BLaER1 treated with 17β-estradiol and CSF1 and Interleukin-3, amounts not matched to agents 10 nM and 100 nM (cell line): ENCODE data around the gene MAPK13.
A peak's percentile ranks its signal among the peaks of the same experiment; 100 is the strongest.

ENCODE experiments used
- H3K27ac ChIP-seq, 11 experiments: shearing (Covaris generic); formaldehyde crosslinking; 2 replicates each; pipeline ENCODE4 v1.8.1; 2022
- H3K27me3 ChIP-seq, 11 experiments: shearing (Covaris generic); formaldehyde crosslinking; 2 replicates each; pipeline ENCODE4 v1.8.1; 2022
- H3K36me3 ChIP-seq, 11 experiments: shearing (Covaris generic); formaldehyde crosslinking; 2 replicates each; pipeline ENCODE4 v1.8.1; 2022
- H3K4me1 ChIP-seq, 10 experiments: shearing (Covaris generic); formaldehyde crosslinking; 2 replicates each; pipeline ENCODE4 v1.8.1; 2022
- H3K4me2 ChIP-seq, 11 experiments: shearing (Covaris generic); formaldehyde crosslinking; 2 replicates each; pipeline ENCODE4 v1.8.1; 2022
- H3K4me3 ChIP-seq, 10 experiments: shearing (Covaris generic); formaldehyde crosslinking; 2 replicates each; pipeline ENCODE4 v1.8.1; 2022
- H3K9ac ChIP-seq, 11 experiments: shearing (Covaris generic); formaldehyde crosslinking; 2 replicates each; pipeline ENCODE4 v1.8.1; 2022
- H3K9me3 ChIP-seq, 11 experiments: shearing (Covaris generic); formaldehyde crosslinking; replicated peaks in 1 of 11; 2 replicates each; pipeline ENCODE4 v1.8.1; 2022
- H4K20me1 ChIP-seq, 11 experiments: shearing (Covaris generic); formaldehyde crosslinking; 2 replicates each; pipeline ENCODE4 v1.8.1; 2022
- Cebpa-rat ChIP-seq, 11 experiments: shearing (Covaris generic); IDR thresholded peaks; 2 replicates each; pipeline ENCODE4 v1.8.1; 2022

MAPK13 gene

DNA sequence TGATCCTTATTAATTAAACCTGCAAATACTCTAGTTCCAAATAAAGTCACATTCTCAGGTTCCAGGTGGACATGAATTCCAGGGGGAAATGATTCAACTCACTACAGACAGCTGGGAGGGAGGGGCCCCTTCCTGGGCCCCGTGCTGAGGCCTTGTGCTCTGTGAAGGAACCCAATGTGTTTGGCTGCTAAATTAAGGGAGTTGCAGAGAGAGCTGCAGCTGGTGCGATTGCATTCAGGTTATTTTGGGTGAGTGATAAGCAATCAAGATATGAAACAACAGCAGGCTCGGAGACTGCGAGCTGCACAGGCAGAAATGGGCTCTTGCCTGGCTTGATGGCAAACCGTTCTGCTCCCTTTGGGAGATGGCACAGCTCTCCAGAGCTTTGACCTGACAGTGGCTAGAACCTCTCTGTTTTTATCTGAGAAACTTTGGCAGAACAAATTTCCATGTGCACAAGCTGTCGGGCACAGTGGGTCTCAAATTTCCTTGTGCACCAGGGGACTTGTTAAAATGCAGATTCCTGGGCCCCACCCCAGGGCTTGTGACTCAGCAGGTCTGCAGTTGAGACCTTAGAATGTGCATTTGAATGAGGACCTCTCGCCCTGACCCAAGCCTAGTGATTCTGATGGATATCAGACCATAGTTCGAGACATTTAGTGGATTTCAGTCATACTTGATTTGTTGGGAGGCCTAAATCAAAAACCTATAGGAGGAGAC is 9.8 kb downstream of the MAPK13 start:
- Histone ChIP-seq H3K4me2 (peak overlapping the region; percentile 24 to 100 (median 90)), H3K27ac (peak overlapping the region in 9 of 11 experiments; percentile 39 to 92 (median 78); a peak in 18 of 22 replicates), H3K9me3 (peaks cover 0 to 10% (median 5%) of the 10 kb centered on the region in 11 experiments; a peak in 9 of 22 replicates), H3K4me3 (peak overlapping the region in 6 of 10 experiments; percentile 2 to 35 (median 16); a peak in 6 of 20 replicates), H3K4me1 (peaks cover 74 to 99% (median 86%) of the 10 kb centered on the region in 10 experiments), H3K36me3 (peaks cover 8 to 68% (median 37%) of the 10 kb centered on the region in 11 experiments; a peak in 19 of 22 replicates), H4K20me1 (peaks cover 0 to 15% (median 0%) of the 10 kb centered on the region in 11 experiments; a peak in 3 of 22 replicates), H3K9ac (peak overlapping the region in 9 of 11 experiments; percentile 41 to 83 (median 63); a peak in 18 of 22 replicates), H3K27me3 (no peaks in the 10 kb centered on the region)
- TF ChIP-seq Cebpa-rat (IDR thresholded peaks at IDR 0.05): peak in 5 of 11 experiments; percentile 16 to 97 (median 85); a peak in 8 of 22 replicates

DNA sequence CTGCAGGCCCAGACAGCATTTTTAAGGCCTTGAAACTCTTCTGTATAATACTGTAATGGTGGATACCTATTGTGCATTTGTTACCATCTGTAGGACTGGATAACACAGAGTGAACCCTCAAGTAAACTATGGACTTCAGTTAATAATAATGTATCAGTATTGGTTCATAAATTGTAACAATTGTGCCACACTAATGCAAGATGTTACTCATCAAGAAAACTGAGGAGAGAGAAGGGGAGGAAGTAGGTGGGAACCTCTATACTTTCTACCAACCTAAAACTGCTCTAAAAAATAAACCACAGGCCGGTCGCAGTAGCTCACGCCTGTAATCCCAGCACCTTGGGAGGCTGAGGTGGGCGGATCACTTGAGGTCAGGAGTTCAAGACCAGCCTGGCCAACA is 10.8 kb downstream of the MAPK13 start:
- Histone ChIP-seq H3K4me2 (peak overlapping the region; percentile 41 to 100 (median 90); a peak in 21 of 22 replicates), H3K4me1 (peaks cover 65 to 99% (median 84%) of the 10 kb centered on the region in 10 experiments), H3K4me3 (no peak overlapping the region), H3K9me3 (peaks cover 0 to 19% (median 12%) of the 10 kb centered on the region in 11 experiments; a peak in 15 of 22 replicates), H3K27me3 (no peaks in the 10 kb centered on the region), H3K27ac (peak overlapping the region in 10 of 11 experiments; percentile 13 to 92 (median 76); a peak in 18 of 22 replicates), H4K20me1 (peaks cover 0 to 14% (median 0%) of the 10 kb centered on the region in 11 experiments; a peak in 2 of 22 replicates), H3K9ac (peak overlapping the region in 9 of 11 experiments; percentile 7 to 83 (median 63); a peak in 14 of 22 replicates), H3K36me3 (peaks cover 8 to 59% (median 37%) of the 10 kb centered on the region in 11 experiments; a peak in 19 of 22 replicates)
- TF ChIP-seq Cebpa-rat (IDR thresholded peaks at IDR 0.05): no peak

DNA sequence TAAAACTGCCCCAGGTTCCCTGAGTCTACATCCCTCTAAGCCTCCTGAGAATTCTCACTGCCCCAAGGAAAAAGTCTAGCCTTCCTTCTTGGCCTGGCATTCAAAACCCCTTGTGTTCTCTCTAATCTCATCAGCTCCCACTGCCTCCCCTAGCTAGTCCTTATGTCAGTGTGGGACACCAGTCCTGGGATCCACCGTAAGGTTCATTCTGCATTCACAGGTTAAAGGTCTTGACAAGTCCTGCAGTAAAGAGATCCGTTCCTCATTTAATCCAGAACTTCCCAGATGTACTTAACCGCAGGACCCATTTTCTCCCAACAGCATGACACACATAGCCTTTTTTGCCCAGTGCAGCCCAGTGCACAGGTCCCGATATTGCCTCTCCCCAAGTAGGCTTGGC is 11.6 kb downstream of the MAPK13 start:
- H4K20me1 ChIP-seq: peaks cover 0 to 10% (median 0%) of the 10 kb centered on the region in 11 experiments; a peak in 2 of 22 replicates
- H3K4me1 ChIP-seq: peaks cover 65 to 99% (median 84%) of the 10 kb centered on the region in 10 experiments
- peaks cover 0 to 28% (median 21%) of the 10 kb centered on the region in 11 experiments; a peak in 18 of 22 replicates for H3K9me3 ChIP-seq
- peak overlapping the region in 10 of 11 experiments; percentile 13 to 92 (median 76); a peak in 19 of 22 replicates for H3K27ac ChIP-seq
- peak overlapping the region in 5 of 11 experiments; percentile 7 to 79 (median 29); a peak in 6 of 22 replicates for H3K9ac ChIP-seq
- H3K27me3 ChIP-seq: no peaks in the 10 kb centered on the region
- TF ChIP-seq Cebpa-rat (IDR thresholded peaks at IDR 0.05): no peak
- peaks cover 8 to 50% (median 29%) of the 10 kb centered on the region in 11 experiments; a peak in 19 of 22 replicates for H3K36me3 ChIP-seq
- H3K4me2 ChIP-seq: peak overlapping the region; percentile 41 to 100 (median 90)
- H3K4me3 ChIP-seq: no peak overlapping the region

DNA sequence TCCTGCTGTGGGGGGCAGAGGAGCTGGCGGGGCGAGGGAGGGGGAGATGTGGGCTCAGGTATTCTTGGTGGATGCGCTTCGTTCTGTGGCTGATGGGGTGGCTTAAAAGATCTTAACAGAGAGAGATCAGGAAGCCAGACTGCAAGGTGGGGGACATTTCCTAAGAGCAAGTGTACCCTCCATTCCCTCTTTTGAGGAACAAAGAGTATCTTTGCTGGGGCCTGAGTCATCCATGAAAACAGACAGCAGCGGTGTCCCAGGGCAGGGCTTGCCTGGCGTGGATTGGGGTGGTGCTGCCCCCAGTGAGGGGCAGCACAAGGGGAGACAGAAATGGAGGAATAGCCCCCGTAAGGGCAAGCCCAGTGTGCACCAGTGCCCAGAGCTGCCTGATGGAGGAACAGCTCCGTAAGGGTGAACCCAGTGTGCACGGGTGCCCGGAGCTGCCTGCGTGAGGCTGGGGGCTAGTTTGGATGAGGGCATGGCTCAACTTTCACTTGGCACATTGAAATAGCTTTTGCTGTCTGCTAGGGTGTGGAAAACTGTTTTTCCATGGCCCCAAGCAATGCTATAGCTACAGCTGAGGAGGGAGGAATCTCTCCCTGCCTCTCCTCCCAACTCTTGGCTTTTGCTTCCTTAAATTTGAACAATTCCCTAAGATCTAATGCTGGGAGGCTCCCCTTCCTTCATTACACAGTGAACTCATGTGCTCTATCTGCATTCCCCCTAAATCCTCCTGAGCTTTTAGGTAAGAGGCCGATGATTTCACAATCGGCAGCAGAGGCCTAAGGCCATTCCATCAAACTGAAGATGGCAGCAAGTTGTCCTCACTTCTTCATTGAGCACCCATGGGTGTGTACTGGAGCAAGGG is 12.9 kb downstream of the MAPK13 start:
- H3K27me3 ChIP-seq: no peaks in the 10 kb centered on the region
- H3K9ac ChIP-seq: no peak overlapping the region; a peak in 1 of 22 replicates
- peak overlapping the region in 9 of 11 experiments; percentile 0 to 98 (median 54); a peak in 14 of 22 replicates for H3K4me2 ChIP-seq
- peak overlapping the region in 8 of 11 experiments; percentile 9 to 55 (median 38); a peak in 13 of 22 replicates for H3K27ac ChIP-seq
- no peak overlapping the region for H3K4me3 ChIP-seq
- TF ChIP-seq Cebpa-rat (IDR thresholded peaks at IDR 0.05): peak in 1 of 11 experiments; percentile 21; a peak in 1 of 22 replicates
- peaks cover 8 to 40% (median 33%) of the 10 kb centered on the region in 11 experiments for H3K9me3 ChIP-seq
- peaks cover 57 to 97% (median 82%) of the 10 kb centered on the region in 10 experiments for H3K4me1 ChIP-seq
- peaks cover 0 to 9% (median 0%) of the 10 kb centered on the region in 11 experiments; a peak in 2 of 22 replicates for H4K20me1 ChIP-seq
- peaks cover 8 to 43% (median 31%) of the 10 kb centered on the region in 11 experiments; a peak in 20 of 22 replicates for H3K36me3 ChIP-seq

DNA sequence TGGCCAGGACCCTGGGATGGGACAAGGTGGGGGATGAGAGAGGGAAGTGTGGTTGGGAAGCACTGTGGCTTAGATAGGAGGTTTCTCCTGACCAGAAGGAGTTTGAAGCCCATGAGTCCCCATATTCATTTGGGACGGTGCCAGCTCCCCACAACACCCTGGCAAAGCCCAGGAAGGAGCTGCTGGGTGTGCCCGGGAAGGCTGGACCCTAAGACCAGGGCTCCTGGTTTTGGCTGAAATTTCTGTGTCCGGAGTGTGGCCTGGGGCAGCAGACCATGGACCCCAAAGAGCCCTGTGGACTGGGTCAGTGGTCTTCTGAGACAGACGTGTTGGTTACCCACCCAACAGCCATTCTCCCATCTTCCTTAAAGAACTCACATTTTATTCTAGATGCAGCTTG is 15.2 kb downstream of the MAPK13 start:
- Histone ChIP-seq H3K36me3 (peaks cover 0 to 33% (median 14%) of the 10 kb centered on the region in 11 experiments; a peak in 18 of 22 replicates), H3K9me3 (peaks cover 16 to 58% (median 48%) of the 10 kb centered on the region in 11 experiments), H3K9ac (no peak overlapping the region), H3K27me3 (no peaks in the 10 kb centered on the region), H3K4me2 (peak overlapping the region in 7 of 11 experiments; percentile 11 to 86 (median 76); a peak in 12 of 22 replicates), H4K20me1 (no peaks in the 10 kb centered on the region), H3K4me3 (no peak overlapping the region), H3K27ac (peak overlapping the region in 6 of 11 experiments; percentile 4 to 59 (median 32); a peak in 5 of 22 replicates), H3K4me1 (peaks cover 47 to 87% (median 71%) of the 10 kb centered on the region in 10 experiments)
- no peak for TF ChIP-seq Cebpa-rat (IDR thresholded peaks at IDR 0.05)

DNA sequence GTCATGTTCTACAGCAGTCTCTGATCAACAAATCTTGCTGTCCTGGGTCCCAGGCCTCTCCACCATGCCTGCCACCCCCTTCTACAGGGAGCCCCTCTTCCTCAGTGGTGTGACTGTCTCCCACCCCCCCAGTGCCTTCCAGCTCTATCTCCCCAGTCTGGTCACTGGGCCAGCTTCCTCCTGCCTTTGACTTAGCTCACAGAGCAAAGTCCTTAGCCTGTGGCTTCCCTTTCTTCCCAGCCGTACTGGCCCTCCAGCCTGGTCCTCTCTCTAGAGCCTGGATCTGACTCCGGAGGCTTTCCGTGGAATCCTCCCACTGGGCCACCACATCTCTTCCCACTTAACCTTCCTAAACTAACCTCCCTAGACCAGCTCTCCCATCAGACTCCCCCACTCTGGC is 17.0 kb downstream of the MAPK13 start:
- H3K9me3 ChIP-seq: peaks cover 21 to 69% (median 59%) of the 10 kb centered on the region in 11 experiments
- peak overlapping the region in 10 of 11 experiments; percentile 3 to 68 (median 44); a peak in 16 of 22 replicates for H3K27ac ChIP-seq
- H3K36me3 ChIP-seq: peaks cover 0 to 26% (median 9%) of the 10 kb centered on the region in 11 experiments; a peak in 14 of 22 replicates
- peak overlapping the region in 5 of 10 experiments; percentile 15 to 32 (median 20); a peak in 5 of 20 replicates for H3K4me3 ChIP-seq
- no peak for TF ChIP-seq Cebpa-rat (IDR thresholded peaks at IDR 0.05)
- peak overlapping the region; percentile 4 to 86 (median 67); a peak in 19 of 22 replicates for H3K4me2 ChIP-seq
- H3K9ac ChIP-seq: peak overlapping the region in 1 of 11 experiments; percentile 44; a peak in 2 of 22 replicates
- no peaks in the 10 kb centered on the region for H4K20me1 ChIP-seq
- peaks cover 35 to 86% (median 64%) of the 10 kb centered on the region in 10 experiments for H3K4me1 ChIP-seq
- H3K27me3 ChIP-seq: no peaks in the 10 kb centered on the region

DNA sequence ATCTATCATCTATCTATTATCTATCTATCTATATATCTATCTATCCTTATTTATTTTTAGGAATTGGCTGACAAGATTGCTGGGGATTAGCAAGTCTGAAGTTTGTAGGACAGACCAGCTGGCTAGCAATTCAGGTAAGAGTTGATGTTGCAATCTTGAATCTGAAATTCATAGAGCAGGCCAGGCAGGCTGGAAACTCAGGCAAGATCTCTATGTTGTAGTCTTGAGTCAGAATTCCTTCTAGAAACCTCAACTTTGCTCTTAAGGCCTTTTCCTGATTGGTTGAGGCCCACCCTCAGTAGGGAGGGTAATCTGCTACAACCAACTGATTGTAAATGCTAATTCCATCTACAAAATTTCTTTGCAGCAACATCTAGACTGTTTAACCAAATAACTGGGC is 19.2 kb downstream of the MAPK13 start:
- Histone ChIP-seq H3K27ac (peak overlapping the region in 9 of 11 experiments; percentile 41 to 73 (median 63); a peak in 12 of 22 replicates), H3K4me1 (peaks cover 32 to 88% (median 48%) of the 10 kb centered on the region in 10 experiments), H3K4me3 (0 out of 20 replicates have a peak overlapping the region, but pooled peaks of 1 of the 10 experiments have one; percentile 0), H3K9ac (peak overlapping the region in 2 of 11 experiments; percentile 34 to 60; a peak in 2 of 22 replicates), H3K9me3 (peaks cover 23 to 88% (median 80%) of the 10 kb centered on the region in 11 experiments), H3K27me3 (no peaks in the 10 kb centered on the region), H3K36me3 (peaks cover 0 to 21% (median 9%) of the 10 kb centered on the region in 11 experiments; a peak in 12 of 22 replicates), H3K4me2 (peak overlapping the region; percentile 62 to 81 (median 69)), H4K20me1 (no peaks in the 10 kb centered on the region)
- 0 out of 22 replicates have a peak, but pooled peaks of 2 of the 11 experiments have one; percentile 26 to 41 for TF ChIP-seq Cebpa-rat (IDR thresholded peaks at IDR 0.05)
